H1 (cell line): Measurements from ENCODE around the gene FBXW2. TPM values are rescaled to one million over a fixed set of nuclear protein-coding genes. Genes with fewer than 3 reads are reported as not detected.

Source experiments
- CTCF ChIA-PET: fragments of 300-600 bp; sonication (Branson Sonifier 250); formaldehyde crosslinking; loops from one replicate; lab custom pipeline; 2021; ENCODE audit not compliant: partially characterized antibody; lab: Charles Lee
- POLR2A ChIA-PET: fragments of 300-600 bp; sonication (Branson Sonifier 250); formaldehyde crosslinking; loops from one replicate; lab custom pipeline; 2021; ENCODE audit warnings: inconsistent platforms; ENCODE audit not compliant: partially characterized antibody; lab: Charles Lee
- DNase-seq, 2 experiments: peaks; one replicate each; pipeline versions ENCODE4 v3.0.0 to v3.0.0-alpha.2; 2010 to 2022; ENCODE audit warnings: low spot score in 2 of 2, low read depth in 1 of 2, mixed read lengths in 1 of 2
- FAIRE-seq: peaks from 2 replicates; lab custom pipeline; 2011; peaks lifted over from hg19 to GRCh38; lab: Jason Lieb, UNC
- H2AFZ ChIP-seq: 2 replicates; pipeline ENCODE4 v1.8.1; 2012; ENCODE audit warnings: low read length, inconsistent platforms
- H2AK5ac ChIP-seq: 2 replicates; pipeline ENCODE4 v1.6.1; 2013; ENCODE audit warnings: low read depth, low read length
- H2BK120ac ChIP-seq: replicated peaks from 2 replicates; pipeline ENCODE3; 2013; ENCODE audit warnings: low read depth, low read length, inconsistent platforms
- H2BK12ac ChIP-seq: 2 replicates; pipeline ENCODE4 v1.6.1; 2013; ENCODE audit warnings: low read depth, low read length
- H2BK15ac ChIP-seq: 2 replicates; pipeline ENCODE4 v1.6.1; 2013; ENCODE audit warnings: low read length
- H2BK20ac ChIP-seq: 2 replicates; pipeline ENCODE4 v1.6.1; 2013; ENCODE audit warnings: low read length
- H2BK5ac ChIP-seq: 2 replicates; pipeline ENCODE4 v1.6.1; 2013; ENCODE audit warnings: low read depth, low read length
- H3K14ac ChIP-seq: 2 replicates; pipeline ENCODE4 v1.6.1; 2013; ENCODE audit warnings: inconsistent platforms; ENCODE audit not compliant: insufficient read length
- H3K18ac ChIP-seq: 2 replicates; pipeline ENCODE4 v1.6.1; 2013; ENCODE audit warnings: low read length; ENCODE audit errors: extremely low read depth
- H3K23ac ChIP-seq: 2 replicates; pipeline ENCODE4 v1.6.1; 2013; ENCODE audit warnings: inconsistent platforms; ENCODE audit not compliant: insufficient read length
- H3K23me2 ChIP-seq: 2 replicates; pipeline ENCODE4 v1.6.1; 2013; ENCODE audit warnings: low read depth, low read length
- H3K27ac ChIP-seq: 2 replicates; pipeline ENCODE4 v1.6.1; 2011; ENCODE audit warnings: low read depth, low read length, inconsistent platforms
- H3K27me3 ChIP-seq, 4 experiments: replicated peaks in 1 of 4; 1 replicate in 1 of 4; 2 replicates in 3 of 4; pipeline versions ENCODE4 v1.6.1 to v1.8.1; 2011 to 2013; ENCODE audit warnings: low read length in 3 of 4, mild to moderate bottlenecking in 3 of 4, inconsistent platforms in 2 of 4, mixed read lengths in 2 of 4, moderate library complexity in 1 of 4; ENCODE audit not compliant: control insufficient read depth in 3 of 4, insufficient read depth in 3 of 4; ENCODE audit errors: extremely low read depth in 1 of 4
- H3K36me3 ChIP-seq, 4 experiments: 2 replicates each; pipeline versions ENCODE4 v1.6.1 to v1.8.1; 2011 to 2013; ENCODE audit warnings: mild to moderate bottlenecking in 4 of 4, low read length in 3 of 4, moderate library complexity in 2 of 4, control low read depth in 1 of 4, inconsistent platforms in 1 of 4; ENCODE audit not compliant: insufficient read depth in 4 of 4, control insufficient read depth in 2 of 4
- H3K4ac ChIP-seq: replicated peaks from 2 replicates; pipeline ENCODE3; 2013; ENCODE audit warnings: low read length, low read depth, mixed read lengths, inconsistent platforms; ENCODE audit not compliant: insufficient read length
- H3K4me1 ChIP-seq, 4 experiments: replicated peaks in 1 of 4; 1 replicate in 1 of 4; 2 replicates in 3 of 4; pipeline versions ENCODE4 v1.6.1 to v1.8.1; 2011 to 2013; ENCODE audit warnings: low read length in 3 of 4, inconsistent platforms in 2 of 4, mixed read lengths in 1 of 4; ENCODE audit not compliant: insufficient read depth in 4 of 4, control insufficient read depth in 3 of 4
- H3K4me2 ChIP-seq, 2 experiments: 2 replicates each; pipeline versions ENCODE4 v1.6.1 to v1.8.1; 2011 to 2013; ENCODE audit warnings: low read depth in 2 of 2, low read length in 2 of 2, control low read depth in 1 of 2, inconsistent platforms in 1 of 2, mild to moderate bottlenecking in 1 of 2; ENCODE audit not compliant: insufficient read depth in 1 of 2
- H3K4me3 ChIP-seq, 4 experiments: fragments of 200-600, 300-600 bp in 1 of 4; sonication (generic), shearing (Covaris generic), sonication (Bioruptor Twin) in 1 of 4; 2 replicates each; pipeline versions ENCODE4 v1.5.1 to v1.8.1; 2011 to 2016; ENCODE audit warnings: low read length in 4 of 4, low read depth in 3 of 4, control low read depth in 2 of 4, inconsistent platforms in 2 of 4, mild to moderate bottlenecking in 2 of 4, mixed read lengths in 1 of 4, moderate library complexity in 1 of 4; ENCODE audit not compliant: insufficient read depth in 2 of 4; ENCODE audit errors: extremely low read depth in 1 of 4
- H3K56ac ChIP-seq: replicated peaks from 2 replicates; pipeline ENCODE3; 2013; ENCODE audit warnings: low read depth, mild to moderate bottlenecking, mixed read lengths, low read length, inconsistent platforms; ENCODE audit not compliant: insufficient read length
- H3K79me1 ChIP-seq: 2 replicates; pipeline ENCODE4 v1.6.1; 2013; ENCODE audit warnings: low read depth, low read length, control low read depth
- H3K79me2 ChIP-seq, 2 experiments: 2 replicates each; pipeline versions ENCODE4 v1.6.1 to v1.8.1; 2012 to 2013; ENCODE audit warnings: low read length in 2 of 2, mild to moderate bottlenecking in 2 of 2, inconsistent platforms in 1 of 2; ENCODE audit not compliant: insufficient read depth in 2 of 2, control insufficient read depth in 1 of 2
- H3K9ac ChIP-seq, 4 experiments: replicated peaks in 1 of 4; 1 replicate in 1 of 4; 2 replicates in 3 of 4; pipeline versions ENCODE4 v1.6.1 to v1.8.1; 2011 to 2013; ENCODE audit warnings: low read depth in 3 of 4, low read length in 3 of 4, control low read depth in 2 of 4, mild to moderate bottlenecking in 2 of 4, moderate library complexity in 2 of 4, inconsistent platforms in 1 of 4; ENCODE audit errors: extremely low read depth in 1 of 4
- H3K9me3 ChIP-seq, 2 experiments: 2 replicates each; pipeline versions ENCODE4 v1.6.1 to v1.8.1; 2012 to 2013; ENCODE audit warnings: mild to moderate bottlenecking in 2 of 2, moderate library complexity in 2 of 2, control low read depth in 1 of 2, inconsistent platforms in 1 of 2, low read depth in 1 of 2, low read length in 1 of 2, mixed read lengths in 1 of 2; ENCODE audit not compliant: insufficient read depth in 2 of 2
- H4K20me1 ChIP-seq, 2 experiments: replicated peaks in 1 of 2; 2 replicates each; pipeline versions ENCODE3 to v1.8.1; 2011 to 2013; ENCODE audit warnings: inconsistent platforms in 2 of 2, low read length in 2 of 2, mild to moderate bottlenecking in 1 of 2; ENCODE audit not compliant: insufficient read depth in 2 of 2, control insufficient read depth in 1 of 2
- H4K5ac ChIP-seq: 2 replicates; pipeline ENCODE4 v1.6.1; 2013; ENCODE audit warnings: low read length, low read depth, mixed read lengths, inconsistent platforms; ENCODE audit not compliant: insufficient read length
- H4K8ac ChIP-seq: 2 replicates; pipeline ENCODE4 v1.8.0; 2013; ENCODE audit warnings: mild to moderate bottlenecking, moderate library complexity, low read length, inconsistent platforms; ENCODE audit not compliant: insufficient read depth; ENCODE audit errors: extremely low read depth
- H4K91ac ChIP-seq: replicated peaks from 2 replicates; pipeline ENCODE3; 2013; ENCODE audit warnings: low read length, mixed read lengths, inconsistent platforms; ENCODE audit not compliant: insufficient read length
- CHD7 ChIP-seq: fragments of 300-600 bp; sonication (generic); IDR thresholded peaks from 2 replicates; pipeline ENCODE4 v1.7.1; 2012; ENCODE audit warnings: low read length, moderate library complexity, mild to moderate bottlenecking, inconsistent platforms; ENCODE audit not compliant: insufficient replicate concordance
- SP2 ChIP-seq: IDR thresholded peaks from 2 replicates; pipeline ENCODE4 v1.6.1; 2012; ENCODE audit warnings: mild to moderate bottlenecking, low read length, inconsistent platforms
- polyA plus RNA-seq, 7 experiments: library from polyadenylated mRNA; depleted of rRNA in 3 of 7; stranded (reverse) in 5 of 7; unstranded in 2 of 7; fragments of >200 nt in 5 of 7; fragments of 200-250 nt in 2 of 7; gene quantifications; 1 replicate in 5 of 7; 2 replicates in 1 of 7; 4 replicates in 1 of 7; pipeline versions ENCODE4 v1.2.1 to v1.2.3, GENCODE V29; 2011 to 2013; ENCODE audit warnings: missing spikeins in 2 of 7, mixed read lengths in 2 of 7
- total RNA-seq: library from RNA; stranded (reverse); fragmentation: NEBNext Ultra II Directional; extraction: Animal tissue kit (Norgen Biotek cat#: 25700); gene quantifications from 2 replicates; pipeline ENCODE4 v1.2.1, GENCODE V29; 2021

The FBXW2 gene
- total and polyA plus RNA-seq, 2 of the 8 experiments (the other 6 are each of a cell fraction or from before 2014, with no cell fraction given) = 19.2 to 65.3 TPM

GRCh38 chr9:120740132-120740531 is 53.1 kb downstream of the FBXW2 start:
- H3K4ac ChIP-seq = no peak overlapping the region
- H4K5ac ChIP-seq = no peak overlapping the region
- H3K9ac ChIP-seq = no peak overlapping the region
- no peak overlapping the region for H3K4me2 ChIP-seq
- CTCF ChIA-PET = interaction anchor here (0.6 to 2.2 kb wide), 4 partner anchors 10 to 320 kb away, joined by 4 to 14 read pairs (median 4); no protein-coding TSS in a partner anchor
- no peak overlapping the region for H2BK20ac ChIP-seq
- no peak overlapping the region for H3K27ac ChIP-seq
- no peak for DNase-seq
- H4K8ac ChIP-seq = no peak overlapping the region
- no peaks in the 10 kb centered on the region for H3K27me3 ChIP-seq
- H2BK12ac ChIP-seq = no peak overlapping the region
- no peak overlapping the region for H3K56ac ChIP-seq
- no peak overlapping the region for H2BK15ac ChIP-seq
- H3K4me1 ChIP-seq = no peaks in the 10 kb centered on the region
- no peak overlapping the region for H2AK5ac ChIP-seq
- H2AFZ ChIP-seq = no peak overlapping the region
- no peak overlapping the region for H3K14ac ChIP-seq
- POLR2A ChIA-PET = no interaction called here
- no peak overlapping the region for H4K91ac ChIP-seq
- no peak overlapping the region for H3K23ac ChIP-seq
- H3K79me2 ChIP-seq = no peaks in the 10 kb centered on the region
- H3K79me1 ChIP-seq = no peaks in the 10 kb centered on the region
- H3K18ac ChIP-seq = no peak overlapping the region
- no peak overlapping the region for H2BK120ac ChIP-seq
- no peaks in the 10 kb centered on the region for H4K20me1 ChIP-seq
- no peak overlapping the region for H2BK5ac ChIP-seq
- H3K4me3 ChIP-seq = no peak overlapping the region
- H3K36me3 ChIP-seq = no peaks in the 10 kb centered on the region
- FAIRE-seq = no peak
- H3K9me3 ChIP-seq = no peaks in the 10 kb centered on the region
- no peaks in the 10 kb centered on the region for H3K23me2 ChIP-seq
- TF ChIP-seq SP2 (no peak), CHD7 (no peak)
